Measurements from ENCODE around the gene OPRL1.

OPRL1 gene

DNA sequence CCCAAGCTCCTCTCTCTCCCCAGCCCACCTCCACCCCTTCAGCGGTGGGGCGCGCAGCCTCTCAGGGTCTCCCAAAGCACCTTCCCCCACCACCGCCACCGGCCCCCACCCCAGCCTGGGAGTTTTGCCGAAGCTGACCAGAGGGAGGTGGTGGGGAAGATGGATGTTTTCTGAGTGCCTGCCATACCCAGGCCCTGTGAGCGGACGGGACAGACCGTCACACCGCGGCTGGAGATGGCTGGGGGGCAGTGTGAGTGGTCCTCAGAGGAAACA lies 38.2 kb upstream of the OPRL1 start:
- no peak for DNase-seq (ENCODE audit: low read depth, low spot score)
- H3K27ac ChIP-seq: no peak overlapping the region

DNA sequence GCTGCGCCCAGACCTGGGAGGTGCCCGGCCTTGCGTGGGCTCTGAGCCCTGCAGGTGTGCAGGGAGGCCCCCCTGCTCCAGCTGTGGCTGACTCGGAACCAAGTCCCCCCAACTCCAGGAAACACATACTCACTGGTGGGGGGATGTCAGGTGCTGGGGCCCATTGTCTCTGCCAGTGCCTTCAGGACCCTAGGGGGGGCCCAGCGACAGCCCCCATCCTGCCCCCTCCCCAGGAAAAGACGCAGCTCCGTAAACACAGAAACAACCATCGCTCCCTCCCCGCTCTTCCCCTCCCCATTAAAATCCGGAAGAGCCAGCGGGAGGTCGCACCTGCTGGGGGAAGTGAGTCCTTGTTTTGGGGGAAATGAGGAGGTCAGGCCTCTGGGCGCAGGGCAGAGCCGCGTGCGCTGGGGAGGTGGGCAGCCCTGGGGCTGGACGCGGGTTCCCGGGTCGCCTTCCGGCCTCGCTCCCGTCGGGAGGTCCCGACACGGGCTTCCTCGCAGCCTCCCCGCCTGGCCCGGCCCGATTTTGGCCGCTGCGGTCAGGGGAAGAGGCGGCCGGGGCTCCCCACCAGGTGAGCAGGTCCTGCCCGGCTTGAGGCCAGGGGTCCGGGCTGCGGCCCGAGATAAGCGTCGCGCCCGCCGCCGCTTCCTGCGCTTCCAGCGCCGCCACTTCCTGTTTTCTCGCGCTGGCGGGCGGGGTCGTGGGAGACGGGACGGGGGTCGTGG lies 37.7 kb upstream of the OPRL1 start:
- no peak overlapping the region for H3K27ac ChIP-seq
- DNase-seq (ENCODE audit: low read depth, low spot score): no peak

DNA sequence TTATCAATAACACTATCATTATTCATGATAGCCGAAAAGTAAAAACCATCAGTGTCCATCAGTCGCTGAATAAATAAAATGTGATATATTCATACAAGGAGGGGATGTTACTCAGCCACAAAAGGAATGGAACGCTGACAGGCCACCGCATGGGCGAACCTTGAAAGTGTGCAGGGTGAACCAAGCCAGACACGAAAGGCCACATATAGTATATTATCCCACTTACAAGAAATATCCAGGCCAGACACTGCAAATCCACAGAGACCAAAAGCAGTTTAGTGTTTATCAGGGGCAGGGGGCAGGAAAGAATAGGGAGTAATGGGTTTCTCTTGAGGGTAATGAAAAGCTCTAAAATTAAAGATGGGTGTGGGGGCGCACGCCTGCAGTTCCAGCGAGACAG lies 36.1 kb upstream of the OPRL1 start:
- H3K27ac ChIP-seq: no peak overlapping the region
- DNase-seq (ENCODE audit: low read depth, low spot score): no peak

DNA sequence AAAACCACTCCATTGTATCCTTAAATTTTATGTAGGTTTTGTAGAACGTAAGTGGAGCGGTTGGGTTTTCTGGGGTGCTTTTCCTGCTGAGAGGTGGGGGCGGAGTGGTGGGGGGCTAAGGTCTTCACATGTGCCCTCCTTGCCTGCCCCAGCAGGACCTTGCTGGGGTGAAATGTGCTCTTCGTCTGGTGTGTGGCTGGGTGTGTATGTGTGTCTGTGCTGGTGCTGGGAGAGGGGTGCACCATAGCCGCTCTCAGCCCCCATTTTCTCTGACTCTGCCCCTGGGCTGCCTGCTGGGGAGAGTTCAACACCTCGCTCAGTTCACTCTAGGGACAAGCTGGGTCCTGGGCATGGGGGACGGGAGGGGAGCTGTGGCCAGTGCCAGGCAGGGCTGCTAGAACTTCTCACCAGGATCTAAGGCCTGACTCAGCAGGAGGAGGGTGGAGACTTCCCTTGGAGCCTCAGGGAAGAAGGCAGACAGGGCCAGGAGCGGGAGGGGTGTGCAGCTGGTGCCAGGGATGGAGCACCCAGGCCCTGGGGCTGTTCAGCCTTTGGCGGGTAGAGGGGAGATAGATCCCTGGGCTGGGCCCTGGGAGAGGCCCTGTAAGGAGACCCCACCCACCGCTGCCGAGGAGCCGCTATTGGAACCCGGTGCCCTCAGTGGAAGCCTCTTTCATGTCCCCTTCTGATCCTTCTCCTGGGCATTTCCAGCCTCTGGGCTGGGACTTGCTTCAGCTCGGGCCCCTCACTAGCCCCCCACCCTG lies 35.2 kb upstream of the OPRL1 start:
- no peak overlapping the region for H3K27ac ChIP-seq
- DNase-seq (ENCODE audit: low read depth, low spot score): peak; percentile 18

DNA sequence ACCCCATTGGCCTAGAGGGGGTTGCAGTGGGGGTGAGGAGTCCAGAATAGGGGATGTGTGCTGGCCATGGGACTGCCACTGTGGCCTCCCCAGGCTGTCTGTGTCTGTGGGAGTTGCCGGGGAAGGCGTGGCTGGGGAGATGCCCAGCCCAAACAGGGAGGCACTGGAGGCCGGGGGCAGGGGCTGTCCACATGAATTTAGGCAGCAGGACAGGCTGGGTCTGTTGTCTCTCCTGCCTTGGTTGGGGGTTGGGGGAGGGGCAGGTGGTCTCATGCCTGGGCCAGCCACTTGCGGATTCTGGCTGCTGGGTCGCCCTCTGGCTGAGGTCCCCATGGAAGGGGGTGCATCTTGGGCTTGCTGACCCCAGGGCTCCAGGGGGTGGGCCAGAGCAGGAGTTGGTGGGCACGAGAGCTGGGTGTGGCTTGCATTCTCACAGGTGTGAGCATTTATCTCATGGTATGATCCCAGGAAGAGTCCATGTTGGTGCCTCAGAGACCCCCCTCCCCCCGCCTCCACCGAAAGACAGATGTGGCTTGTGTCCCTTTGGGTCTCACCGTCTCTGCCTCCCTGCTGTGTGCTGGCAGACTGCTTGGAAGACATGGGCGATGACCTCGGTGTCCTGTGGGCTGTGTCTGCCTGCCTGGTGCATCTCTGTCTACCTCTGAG lies 34.4 kb upstream of the OPRL1 start:
- no peak for DNase-seq (ENCODE audit: low read depth, low spot score)
- H3K27ac ChIP-seq: no peak overlapping the region

DNA sequence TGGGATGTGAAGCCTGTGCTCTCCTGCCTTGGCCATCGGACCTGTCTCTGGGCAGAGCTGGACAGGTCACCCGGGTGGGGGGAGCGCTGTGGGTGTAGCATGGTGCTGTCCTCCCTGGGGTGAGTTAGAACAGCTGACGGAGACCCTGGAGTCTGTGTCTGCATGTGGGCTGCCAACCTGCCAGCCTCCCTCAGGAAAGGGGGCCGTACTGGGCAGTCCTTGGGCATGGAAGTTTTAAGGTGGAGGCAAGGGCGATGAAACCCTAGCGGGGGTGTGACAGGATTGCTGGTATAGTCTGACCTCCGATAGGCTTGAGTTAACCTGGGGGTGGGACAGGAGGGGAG lies 32.9 kb upstream of the OPRL1 start:
- DNase-seq (ENCODE audit: low read depth, low spot score): no peak
- no peak overlapping the region for H3K27ac ChIP-seq

DNA sequence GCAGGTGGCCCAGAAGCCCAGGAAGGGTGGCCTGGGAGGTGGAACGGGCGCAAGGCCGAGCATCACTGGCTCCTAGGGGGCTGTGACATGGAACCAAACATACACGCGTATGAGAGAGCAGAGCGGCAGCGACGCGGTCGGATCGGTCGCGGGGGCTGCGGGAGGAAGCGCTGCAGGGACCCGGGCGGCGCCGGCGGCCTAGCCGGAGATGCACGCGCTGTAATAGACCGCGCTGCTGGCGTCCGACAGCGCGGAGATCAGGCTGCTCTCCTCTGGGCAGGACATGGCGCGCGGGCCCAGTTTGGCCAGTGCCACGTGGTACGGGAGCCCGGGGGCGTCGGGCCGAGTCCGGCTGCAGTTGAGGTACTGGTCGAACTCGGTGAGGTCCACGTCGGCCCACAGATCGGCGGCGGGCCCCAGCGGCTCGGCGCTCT lies 31.9 kb upstream of the OPRL1 start:
- no peak for DNase-seq (ENCODE audit: low read depth, low spot score)
- no peak overlapping the region for H3K27ac ChIP-seq

DNA sequence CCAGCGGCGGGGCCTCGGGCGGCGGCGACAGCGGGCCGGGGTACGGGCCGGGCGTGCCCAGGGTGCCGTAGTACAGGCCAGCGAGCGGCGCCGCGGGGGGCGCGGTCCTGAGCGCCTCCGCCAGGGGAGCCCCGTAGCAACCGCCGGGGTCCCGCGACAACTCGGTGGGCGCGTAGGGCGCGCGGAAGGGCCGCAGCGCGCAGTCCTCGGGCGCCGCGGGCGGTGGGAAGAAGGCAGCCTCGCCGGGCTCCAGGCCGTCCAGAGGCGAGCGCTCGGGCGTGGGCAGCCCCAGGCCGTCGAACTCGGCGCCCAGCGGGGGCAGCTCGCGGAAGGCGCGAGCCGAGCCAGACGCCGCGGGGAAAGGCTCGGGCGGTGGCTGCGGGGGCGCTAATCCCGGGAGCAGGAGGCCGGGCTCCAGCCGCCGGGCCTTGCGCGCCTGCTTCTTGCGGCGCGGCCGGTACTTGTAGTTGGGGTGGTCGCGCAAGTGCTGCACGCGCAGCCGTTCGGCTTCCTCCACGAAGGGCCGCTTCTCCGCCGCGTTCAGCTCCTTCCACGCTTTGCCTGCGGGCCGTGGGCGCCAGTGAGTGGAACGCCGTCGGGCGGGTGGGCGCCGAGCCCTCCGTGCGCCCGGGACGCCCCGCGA lies 31.4 kb upstream of the OPRL1 start:
- H3K27ac ChIP-seq: no peak overlapping the region
- DNase-seq (ENCODE audit: low read depth, low spot score): no peak

DNA sequence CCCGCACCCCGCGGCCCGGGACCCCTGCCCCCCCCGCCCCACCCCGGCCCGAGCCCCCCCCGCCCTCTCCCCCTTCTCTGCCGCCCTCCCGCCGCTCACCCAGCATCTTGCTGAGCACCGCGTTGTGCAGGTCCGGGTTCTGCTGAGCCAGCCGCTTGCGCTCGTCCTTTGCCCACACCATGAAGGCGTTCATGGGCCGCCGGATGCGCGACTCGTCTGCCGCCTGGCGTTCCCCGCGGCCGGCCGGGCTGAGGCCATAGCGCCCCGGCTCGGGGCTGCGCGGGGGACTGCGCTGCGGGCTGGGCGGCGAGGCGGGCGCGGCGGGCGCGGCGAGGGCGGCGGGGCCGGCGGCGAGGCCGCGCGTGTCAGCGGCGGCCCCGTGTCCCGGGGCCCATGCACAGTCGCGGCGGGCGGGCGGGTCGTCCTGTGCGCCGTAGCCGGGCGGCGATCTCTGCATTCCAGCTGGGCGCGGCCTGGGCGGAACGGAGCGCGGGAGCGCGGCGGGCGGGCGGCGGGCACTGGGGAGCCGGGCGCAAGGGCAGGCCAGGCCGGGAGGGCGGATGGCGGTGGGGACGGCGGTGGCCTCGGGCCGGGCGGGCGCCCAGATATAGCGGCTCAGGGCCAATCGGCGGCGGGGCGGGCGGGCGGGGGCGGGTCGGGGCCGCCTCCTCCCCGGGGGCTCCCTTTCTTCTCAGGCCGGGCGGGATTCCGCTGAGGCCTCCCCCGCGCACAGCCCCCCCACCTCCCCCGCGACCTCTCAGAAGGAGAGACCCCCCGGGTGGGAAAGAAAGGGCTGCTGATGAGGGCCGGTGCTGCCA lies 30.6 kb upstream of the OPRL1 start, which contains the start of gene SOX18:
Gene SOX18 (minus strand): TSS at position 580 of the 818 bp plus-strand sequence. CDS start 123 bp downstream, at position 457.
- no peak for DNase-seq (ENCODE audit: low read depth, low spot score)
- no peak within 1 kb of the TSS for H3K27ac ChIP-seq

DNA sequence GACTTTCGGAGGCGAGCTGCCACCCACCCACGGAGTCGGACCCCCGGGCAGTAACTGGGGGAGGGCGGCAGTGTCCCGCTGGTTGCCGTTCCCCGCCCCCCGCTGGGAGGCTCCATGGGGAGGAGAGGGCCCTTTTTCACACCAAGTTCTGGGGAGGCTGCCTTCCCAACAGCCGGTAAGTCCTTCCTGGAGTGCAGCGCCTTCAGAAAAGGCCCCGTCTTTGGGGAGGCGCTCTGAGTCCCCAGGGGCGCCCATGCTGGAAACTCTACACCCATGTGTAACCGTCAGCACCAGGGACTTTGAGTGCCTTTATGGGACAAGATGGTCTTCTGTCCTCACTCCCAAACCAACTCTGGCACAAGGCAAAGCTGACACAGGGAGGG lies 30.0 kb upstream of the OPRL1 start:
- no peak for DNase-seq (ENCODE audit: low read depth, low spot score)
- H3K27ac ChIP-seq: no peak overlapping the region

DNA sequence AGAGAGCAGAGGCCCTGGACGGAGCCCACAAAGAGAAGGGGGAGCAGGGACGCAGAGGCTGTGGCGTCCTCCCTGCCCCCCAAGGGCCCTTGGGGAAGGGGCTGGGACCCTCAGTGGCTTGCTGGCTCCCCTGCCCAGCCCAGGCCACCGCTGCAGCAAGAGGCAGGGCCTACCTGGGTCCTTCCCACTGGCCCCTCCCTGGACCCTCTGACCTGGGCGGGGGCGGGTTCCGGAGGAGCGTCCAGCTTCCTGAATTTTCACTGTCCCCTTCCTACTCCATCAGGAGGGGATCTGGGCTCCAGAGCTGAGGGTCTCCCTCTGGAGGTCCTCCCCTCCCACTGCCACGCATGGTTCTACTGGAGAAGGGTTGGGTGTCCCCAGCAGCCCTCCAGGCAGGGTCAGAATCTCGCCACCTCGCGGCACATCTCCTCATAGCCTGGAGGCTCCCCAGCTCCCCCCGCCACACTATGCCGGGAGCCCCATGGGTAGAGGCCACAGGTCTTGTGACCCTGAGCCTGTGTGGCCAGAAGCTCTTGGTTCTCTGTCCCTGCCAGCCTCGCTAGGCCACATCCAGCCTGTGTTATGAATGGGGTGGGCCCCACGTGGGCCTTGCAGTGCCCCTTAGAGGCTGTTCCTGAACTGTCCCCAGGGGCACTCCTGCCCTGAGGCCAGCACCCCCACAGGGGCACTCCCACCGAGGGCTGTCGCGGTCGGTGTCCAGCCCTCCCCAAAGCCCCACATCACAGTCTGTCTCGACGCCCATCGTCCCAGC lies 29.4 kb upstream of the OPRL1 start:
- H3K27ac ChIP-seq: no peak overlapping the region
- DNase-seq (ENCODE audit: low read depth, low spot score): no peak

DNA sequence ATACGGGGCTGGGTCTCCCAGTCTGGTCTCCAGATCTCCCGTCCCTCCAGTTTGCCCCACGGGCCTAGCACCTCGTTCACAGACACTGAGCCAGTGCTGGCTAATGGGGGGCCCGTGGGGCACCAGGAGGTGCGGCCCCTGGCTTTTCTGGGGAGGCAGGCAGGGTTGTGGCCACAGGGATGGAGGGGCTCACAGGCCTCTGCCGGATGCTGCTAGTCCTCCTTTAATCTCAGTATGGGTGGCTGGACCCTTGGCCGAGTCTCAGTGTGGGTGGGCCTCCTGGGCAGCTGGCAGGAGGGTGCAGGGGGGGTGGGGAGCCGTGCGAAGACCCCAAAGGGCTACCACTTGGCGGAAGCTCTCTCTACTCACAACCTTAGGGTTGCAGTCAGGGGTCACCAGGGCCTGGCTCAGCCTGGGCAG lies 28.8 kb upstream of the OPRL1 start:
- H3K27ac ChIP-seq: no peak overlapping the region
- DNase-seq (ENCODE audit: low read depth, low spot score): no peak

DNA sequence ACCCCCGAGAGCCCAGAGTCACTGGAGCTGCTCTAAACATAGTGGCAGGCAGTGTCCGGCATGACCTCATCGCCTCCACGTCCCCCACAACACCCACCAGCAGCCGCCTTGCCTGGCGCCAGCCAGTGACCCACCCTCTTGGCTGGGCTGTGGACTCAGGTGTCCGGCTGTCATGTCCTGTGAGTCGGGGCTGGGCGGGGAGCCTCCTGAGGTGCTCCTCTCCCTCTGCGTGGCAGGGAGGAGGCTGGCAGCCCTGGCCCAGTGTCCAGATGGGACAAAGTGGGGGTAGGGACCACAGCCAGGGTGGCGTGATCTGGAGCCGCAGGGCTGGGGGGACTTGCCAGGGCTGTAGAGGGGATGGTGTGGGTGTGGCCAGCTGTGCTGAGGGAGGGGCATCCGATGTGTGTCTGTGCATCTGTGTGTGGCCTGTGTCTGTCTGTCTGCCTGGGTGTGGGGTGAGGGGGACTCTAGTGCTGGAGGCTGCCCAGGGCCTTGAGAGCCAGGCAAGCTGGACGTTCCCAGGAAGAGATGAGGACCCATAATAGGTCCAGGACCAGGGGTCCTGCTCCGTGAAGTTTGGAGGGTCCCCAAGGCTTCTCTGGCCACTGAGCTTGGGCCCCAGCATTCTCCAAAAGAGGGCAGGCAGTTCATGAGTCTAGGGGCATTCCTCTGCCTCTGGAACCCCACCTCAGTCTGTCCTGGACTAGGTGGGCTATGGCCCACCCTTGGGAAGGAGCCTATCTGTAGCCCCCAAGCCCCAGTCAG lies 28.1 kb upstream of the OPRL1 start:
- DNase-seq (ENCODE audit: low read depth, low spot score): no peak

DNA sequence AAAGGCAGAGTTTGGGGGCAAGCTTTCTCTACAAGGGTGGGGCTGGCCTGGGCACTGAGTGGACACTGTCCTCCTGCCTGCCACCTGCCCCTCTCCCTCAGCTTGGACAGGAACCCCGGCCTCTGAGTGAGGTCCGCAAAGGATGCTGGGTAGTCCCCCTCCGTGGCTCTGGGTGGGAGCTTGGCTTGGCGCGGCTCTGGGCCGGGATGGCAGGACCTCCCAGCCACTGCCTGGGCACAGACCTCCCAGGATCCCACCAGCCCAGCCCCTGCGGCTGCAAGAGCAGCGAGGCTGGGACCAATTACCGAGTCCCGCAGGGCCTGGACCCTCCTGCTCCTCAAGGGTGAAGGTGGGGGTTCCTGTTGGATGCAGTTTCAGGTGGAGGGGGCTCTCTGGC lies 27.6 kb upstream of the OPRL1 start:
- no peak overlapping the region for H3K27ac ChIP-seq
- DNase-seq (ENCODE audit: low read depth, low spot score): no peak

More for the DNA sequence above, 28.1 kb upstream of the OPRL1 start:
- no peak overlapping the region for H3K27ac ChIP-seq

DNA sequence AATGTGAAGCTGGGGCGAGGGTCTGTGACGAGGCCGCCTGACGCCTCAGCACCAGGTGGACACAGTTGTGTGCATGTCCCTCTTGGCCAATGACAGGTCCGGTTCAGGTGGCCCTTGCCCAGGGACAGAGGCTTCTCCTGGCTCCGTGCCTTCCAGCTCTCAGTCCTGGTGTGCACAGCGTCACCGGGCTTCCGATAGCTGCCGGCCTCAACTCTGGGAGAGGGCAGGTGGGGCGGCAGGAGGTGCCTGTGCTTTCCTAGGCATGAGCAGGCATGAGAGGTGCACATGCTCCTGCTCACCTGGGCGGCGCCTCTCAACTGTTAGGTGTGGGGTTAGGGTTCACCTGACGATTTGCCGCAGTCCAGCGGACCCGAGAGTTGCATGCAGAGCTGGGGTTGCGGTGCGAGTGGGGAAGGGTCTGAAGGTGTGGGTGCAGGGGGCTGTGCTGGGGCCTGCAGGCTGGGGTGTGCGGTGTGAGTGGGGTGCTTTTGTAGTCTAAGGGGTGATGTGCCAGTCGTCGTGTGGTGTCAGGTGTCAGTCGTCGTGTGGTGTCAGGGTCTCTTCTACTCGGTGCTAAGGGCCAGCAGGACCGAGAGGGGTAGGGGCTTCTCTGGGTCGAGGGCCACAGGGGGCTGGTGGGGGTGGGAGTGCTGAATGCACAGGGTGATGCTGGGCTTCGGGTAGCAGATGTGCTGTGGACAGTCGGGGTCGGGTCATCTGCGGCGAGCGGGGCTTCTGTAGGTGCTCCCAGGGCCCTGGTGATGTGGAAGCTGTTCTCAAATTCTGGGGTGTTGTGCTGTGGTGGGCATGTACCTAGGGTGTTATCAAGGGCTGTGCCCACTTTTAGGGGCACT lies 26.7 kb upstream of the OPRL1 start:
- no peak overlapping the region for H3K27ac ChIP-seq
- no peak for DNase-seq (ENCODE audit: low read depth, low spot score)

DNA sequence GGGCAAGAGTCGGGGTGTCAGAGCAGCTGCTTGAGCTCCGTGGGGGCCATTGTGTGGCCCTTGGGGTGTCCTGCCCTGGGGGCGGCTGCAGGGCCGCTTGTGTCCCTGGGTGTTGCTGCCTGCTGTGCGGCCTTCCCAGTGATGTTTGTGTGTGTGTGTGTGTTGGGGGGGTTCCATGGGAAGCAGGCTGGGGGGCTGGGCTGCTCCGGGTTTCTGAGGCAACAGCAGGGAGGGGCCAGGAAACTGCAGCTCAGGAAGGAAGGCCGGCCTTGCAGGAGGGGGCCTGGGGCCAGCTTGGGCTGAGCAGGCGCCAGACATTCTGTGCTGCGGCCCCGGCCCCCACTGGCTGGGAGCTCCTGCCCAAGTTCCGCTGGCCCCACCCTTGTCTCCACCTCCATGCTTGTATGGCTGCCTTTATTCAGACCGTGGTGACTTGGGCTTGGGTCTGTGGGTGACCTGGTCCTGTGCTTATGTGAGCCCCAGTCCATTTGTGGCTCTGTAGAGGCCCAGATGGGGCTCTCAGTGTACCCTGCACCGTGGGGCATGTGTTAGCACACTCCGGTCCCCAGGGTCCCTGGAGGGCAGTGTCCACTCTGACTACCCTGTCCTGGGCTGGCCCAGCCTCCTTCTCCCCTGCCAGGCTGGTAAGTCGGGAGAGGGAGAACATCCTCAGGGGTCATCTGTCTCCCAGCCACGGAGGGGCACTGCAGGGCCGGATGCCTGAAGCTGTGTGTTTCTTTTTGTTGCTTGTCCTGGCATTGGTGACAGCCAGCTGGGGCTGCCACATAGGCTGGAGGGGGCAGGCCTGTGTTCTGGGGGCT lies 25.8 kb upstream of the OPRL1 start:
- DNase-seq (ENCODE audit: low read depth, low spot score): no peak

DNA sequence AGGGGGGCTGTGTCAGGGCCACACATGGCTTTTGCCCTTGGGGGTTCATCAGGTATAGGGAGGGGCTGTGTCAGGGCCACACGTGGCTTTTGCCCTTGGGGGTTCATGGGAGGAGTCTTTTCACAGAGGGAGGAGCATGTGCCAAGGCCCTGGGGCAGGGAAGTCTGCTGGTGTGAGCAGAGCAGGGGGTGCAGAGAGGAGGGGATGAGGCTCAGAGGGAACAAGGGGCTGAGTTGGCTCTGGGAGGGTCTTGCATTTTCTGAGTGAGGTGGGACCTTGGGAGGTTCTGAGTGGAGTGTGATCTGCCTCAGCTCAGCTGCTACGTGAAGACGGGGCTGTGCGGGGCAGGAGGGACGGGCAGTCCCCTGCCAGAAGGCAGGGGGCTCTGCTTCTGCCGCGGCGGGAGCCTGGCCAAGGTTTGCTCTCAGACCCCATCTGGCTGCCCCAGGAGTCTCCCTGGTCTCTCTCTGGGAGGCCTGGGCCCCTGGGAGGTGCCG lies 24.4 kb upstream of the OPRL1 start:
- H3K27ac ChIP-seq: no peak overlapping the region
- no peak for DNase-seq (ENCODE audit: low read depth, low spot score)

More for the DNA sequence above, 25.8 kb upstream of the OPRL1 start:
- H3K27ac ChIP-seq: no peak overlapping the region
